Activated CD4-positive, alpha-beta T cell treated with anti-CD3 and anti-CD28 coated beads, Interleukin-2, amount 10 ng/mL, durations not matched to agents 7 days and 5 days (primary cell): Measurements from ENCODE around the gene RAB3IL1. TPM values are rescaled to one million over a fixed set of nuclear protein-coding genes. Genes with fewer than 3 reads are reported as not detected.

Experiments
- CTCF ChIA-PET: fragments of 350-600 bp; sonication (Branson Sonifier 250); formaldehyde crosslinking; loops from one replicate; lab custom pipeline; 2021; ENCODE audit warnings: antibody characterized with exemption; lab: Charles Lee
- POLR2A ChIA-PET: fragments of 350-600 bp; sonication (Branson Sonifier 250); formaldehyde crosslinking; loops from one replicate; lab custom pipeline; 2021; ENCODE audit warnings: antibody characterized with exemption; lab: Charles Lee
- DNase-seq: peaks from one replicate; pipeline ENCODE4 v3.0.0-alpha.2; 2020
- H3K27ac Mint-ChIP-seq: one replicate; pipeline ENCODE4 v1.8.0; 2021; ENCODE audit warnings: mild to moderate bottlenecking, moderate library complexity, mixed read lengths
- H3K27me3 Mint-ChIP-seq: one replicate; pipeline ENCODE4 v1.8.0; 2021; ENCODE audit warnings: mixed read lengths
- H3K36me3 Mint-ChIP-seq: one replicate; pipeline ENCODE4 v1.8.0; 2021; ENCODE audit warnings: low read depth, mixed read lengths
- H3K4me1 Mint-ChIP-seq: one replicate; pipeline ENCODE4 v1.8.0; 2021; ENCODE audit warnings: mixed read lengths
- H3K4me3 Mint-ChIP-seq: one replicate; pipeline ENCODE4 v1.8.0; 2021; ENCODE audit warnings: mild to moderate bottlenecking, moderate library complexity, mixed read lengths
- H3K9me3 Mint-ChIP-seq: one replicate; pipeline ENCODE4 v1.8.0; 2021; ENCODE audit warnings: mixed read lengths
- total RNA-seq, 2 experiments: library from RNA; stranded (reverse); gene quantifications; one replicate each; pipeline ENCODE4 v1.2.3, GENCODE V29; 2021

RAB3IL1 gene
- total RNA-seq, 2 experiments from 2014 or later, result not detected

GRCh38 chr11:61862714-61863547 lies 54.4 kb downstream of the RAB3IL1 start:
- Mint-ChIP-seq H3K27ac (no peak overlapping the region), H3K36me3 (peaks cover 26% of the 10 kb centered on the region), H3K4me3 (no peak overlapping the region), H3K4me1 (no peaks in the 10 kb centered on the region), H3K27me3 (no peaks in the 10 kb centered on the region), H3K9me3 (no peaks in the 10 kb centered on the region)
- CTCF ChIA-PET, result no interaction called here
- POLR2A ChIA-PET, result no interaction called here
- DNase-seq, result no peak

GRCh38 chr11:61861634-61862033 lies 55.7 kb downstream of the RAB3IL1 start:
- no peaks in the 10 kb centered on the region for H3K27me3 Mint-ChIP-seq
- no peaks in the 10 kb centered on the region for H3K9me3 Mint-ChIP-seq
- H3K4me1 Mint-ChIP-seq, result no peaks in the 10 kb centered on the region
- CTCF ChIA-PET, result no interaction called here
- no peak overlapping the region for H3K4me3 Mint-ChIP-seq
- H3K36me3 Mint-ChIP-seq, result peaks cover 26% of the 10 kb centered on the region
- DNase-seq, result no peak
- POLR2A ChIA-PET, result no interaction called here
- no peak overlapping the region for H3K27ac Mint-ChIP-seq

GRCh38 chr11:61860054-61860903 lies 57.1 kb downstream of the RAB3IL1 start:
- no peak overlapping the region for H3K4me3 Mint-ChIP-seq
- DNase-seq, result no peak
- POLR2A ChIA-PET, result no interaction called here
- no peaks in the 10 kb centered on the region for H3K4me1 Mint-ChIP-seq
- peaks cover 24% of the 10 kb centered on the region for H3K36me3 Mint-ChIP-seq
- no peaks in the 10 kb centered on the region for H3K27me3 Mint-ChIP-seq
- H3K9me3 Mint-ChIP-seq, result no peaks in the 10 kb centered on the region
- H3K27ac Mint-ChIP-seq, result no peak overlapping the region
- CTCF ChIA-PET, result no interaction called here

- POLR2A ChIA-PET, result no interaction called here
- CTCF ChIA-PET, result interaction anchor here (2.6 kb wide), 1 partner anchor 14 kb away, joined by 7 read pairs; no protein-coding TSS in a partner anchor
- H3K4me1 Mint-ChIP-seq, result peaks cover 1% of the 10 kb centered on the region
- no peaks in the 10 kb centered on the region for H3K9me3 Mint-ChIP-seq
- H3K4me3 Mint-ChIP-seq, result no peak overlapping the region
- H3K27me3 Mint-ChIP-seq, result no peaks in the 10 kb centered on the region
- peaks cover 29% of the 10 kb centered on the region for H3K36me3 Mint-ChIP-seq
- no peak overlapping the region for H3K27ac Mint-ChIP-seq
- no peak for DNase-seq
These were observed 61.3 kb downstream of the RAB3IL1 start for GRCh38 chr11:61855939-61856680.

GRCh38 chr11:61854966-61855714 lies 62.2 kb downstream of the RAB3IL1 start:
- Mint-ChIP-seq H3K27me3 (no peaks in the 10 kb centered on the region), H3K4me3 (no peak overlapping the region), H3K36me3 (peaks cover 29% of the 10 kb centered on the region), H3K9me3 (no peaks in the 10 kb centered on the region), H3K27ac (no peak overlapping the region), H3K4me1 (peaks cover 1% of the 10 kb centered on the region)
- POLR2A ChIA-PET, result no interaction called here
- CTCF ChIA-PET, result interaction anchor here (0.8 to 2.6 kb wide), 4 partner anchors 12 to 253 kb away, joined by 3 to 7 read pairs (median 3); no protein-coding TSS in a partner anchor
- no peak for DNase-seq

- H3K36me3 Mint-ChIP-seq, result peaks cover 25% of the 10 kb centered on the region
- ChIA-PET POLR2A (no interaction called here), CTCF (interaction anchor here (0.7 to 2.6 kb wide), 5 partner anchors 13 to 479 kb away, joined by 3 to 7 read pairs (median 3); no protein-coding TSS in a partner anchor)
- H3K4me1 Mint-ChIP-seq, result peaks cover 1% of the 10 kb centered on the region
- no peaks in the 10 kb centered on the region for H3K27me3 Mint-ChIP-seq
- no peaks in the 10 kb centered on the region for H3K9me3 Mint-ChIP-seq
- no peak overlapping the region for H3K4me3 Mint-ChIP-seq
- H3K27ac Mint-ChIP-seq, result no peak overlapping the region
- DNase-seq, result no peak
These were observed 63.0 kb downstream of the RAB3IL1 start for GRCh38 chr11:61854206-61854895.

GRCh38 chr11:61853698-61854169 lies 63.6 kb downstream of the RAB3IL1 start:
- CTCF ChIA-PET, result interaction anchor here (0.5 to 2.6 kb wide), 4 partner anchors 17 to 934 kb away, joined by 3 to 7 read pairs (median 4); partner anchors contain the start of gene TMEM179B
- H3K4me3 Mint-ChIP-seq, result no peak overlapping the region
- H3K4me1 Mint-ChIP-seq, result peaks cover 1% of the 10 kb centered on the region
- H3K27me3 Mint-ChIP-seq, result no peaks in the 10 kb centered on the region
- no peaks in the 10 kb centered on the region for H3K9me3 Mint-ChIP-seq
- H3K36me3 Mint-ChIP-seq, result peaks cover 21% of the 10 kb centered on the region
- POLR2A ChIA-PET, result no interaction called here
- no peak for DNase-seq
- H3K27ac Mint-ChIP-seq, result no peak overlapping the region

GRCh38 chr11:61851900-61852295 lies 65.5 kb downstream of the RAB3IL1 start:
- no peak for DNase-seq
- ChIA-PET POLR2A (no interaction called here), CTCF (no interaction called here)
- Mint-ChIP-seq H3K4me3 (no peak overlapping the region), H3K4me1 (peaks cover 1% of the 10 kb centered on the region), H3K36me3 (peaks cover 38% of the 10 kb centered on the region), H3K27ac (no peak overlapping the region), H3K9me3 (no peaks in the 10 kb centered on the region), H3K27me3 (no peaks in the 10 kb centered on the region)

- no peak overlapping the region for H3K27ac Mint-ChIP-seq
- peaks cover 1% of the 10 kb centered on the region for H3K4me1 Mint-ChIP-seq
- ChIA-PET CTCF (no interaction called here), POLR2A (no interaction called here)
- H3K9me3 Mint-ChIP-seq, result no peaks in the 10 kb centered on the region
- no peak for DNase-seq
- H3K36me3 Mint-ChIP-seq, result peaks cover 41% of the 10 kb centered on the region
- no peak overlapping the region for H3K4me3 Mint-ChIP-seq
- no peaks in the 10 kb centered on the region for H3K27me3 Mint-ChIP-seq
These were observed 66.1 kb downstream of the RAB3IL1 start for GRCh38 chr11:61851113-61851899.

GRCh38 chr11:61850687-61851086 lies 66.7 kb downstream of the RAB3IL1 start:
- DNase-seq, result no peak
- no peaks in the 10 kb centered on the region for H3K27me3 Mint-ChIP-seq
- ChIA-PET CTCF (no interaction called here), POLR2A (no interaction called here)
- H3K9me3 Mint-ChIP-seq, result no peaks in the 10 kb centered on the region
- no peak overlapping the region for H3K4me3 Mint-ChIP-seq
- peaks cover 1% of the 10 kb centered on the region for H3K4me1 Mint-ChIP-seq
- H3K36me3 Mint-ChIP-seq, result peaks cover 46% of the 10 kb centered on the region
- H3K27ac Mint-ChIP-seq, result no peak overlapping the region

- no peak overlapping the region for H3K27ac Mint-ChIP-seq
- peaks cover 1% of the 10 kb centered on the region for H3K4me1 Mint-ChIP-seq
- H3K4me3 Mint-ChIP-seq, result no peak overlapping the region
- ChIA-PET CTCF (interaction anchor here (0.6 to 1.1 kb wide), 3 partner anchors 48 to 259 kb away, joined by 3 to 4 read pairs (median 3); no protein-coding TSS in a partner anchor), POLR2A (no interaction called here)
- H3K27me3 Mint-ChIP-seq, result no peaks in the 10 kb centered on the region
- H3K9me3 Mint-ChIP-seq, result no peaks in the 10 kb centered on the region
- no peak for DNase-seq
- peaks cover 49% of the 10 kb centered on the region for H3K36me3 Mint-ChIP-seq
These were observed 68.7 kb downstream of the RAB3IL1 start for GRCh38 chr11:61848631-61849030.
